ENCODE data around the gene TBCE.

TBCE gene, protein sequence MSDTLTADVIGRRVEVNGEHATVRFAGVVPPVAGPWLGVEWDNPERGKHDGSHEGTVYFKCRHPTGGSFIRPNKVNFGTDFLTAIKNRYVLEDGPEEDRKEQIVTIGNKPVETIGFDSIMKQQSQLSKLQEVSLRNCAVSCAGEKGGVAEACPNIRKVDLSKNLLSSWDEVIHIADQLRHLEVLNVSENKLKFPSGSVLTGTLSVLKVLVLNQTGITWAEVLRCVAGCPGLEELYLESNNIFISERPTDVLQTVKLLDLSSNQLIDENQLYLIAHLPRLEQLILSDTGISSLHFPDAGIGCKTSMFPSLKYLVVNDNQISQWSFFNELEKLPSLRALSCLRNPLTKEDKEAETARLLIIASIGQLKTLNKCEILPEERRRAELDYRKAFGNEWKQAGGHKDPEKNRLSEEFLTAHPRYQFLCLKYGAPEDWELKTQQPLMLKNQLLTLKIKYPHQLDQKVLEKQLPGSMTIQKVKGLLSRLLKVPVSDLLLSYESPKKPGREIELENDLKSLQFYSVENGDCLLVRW

DNA sequence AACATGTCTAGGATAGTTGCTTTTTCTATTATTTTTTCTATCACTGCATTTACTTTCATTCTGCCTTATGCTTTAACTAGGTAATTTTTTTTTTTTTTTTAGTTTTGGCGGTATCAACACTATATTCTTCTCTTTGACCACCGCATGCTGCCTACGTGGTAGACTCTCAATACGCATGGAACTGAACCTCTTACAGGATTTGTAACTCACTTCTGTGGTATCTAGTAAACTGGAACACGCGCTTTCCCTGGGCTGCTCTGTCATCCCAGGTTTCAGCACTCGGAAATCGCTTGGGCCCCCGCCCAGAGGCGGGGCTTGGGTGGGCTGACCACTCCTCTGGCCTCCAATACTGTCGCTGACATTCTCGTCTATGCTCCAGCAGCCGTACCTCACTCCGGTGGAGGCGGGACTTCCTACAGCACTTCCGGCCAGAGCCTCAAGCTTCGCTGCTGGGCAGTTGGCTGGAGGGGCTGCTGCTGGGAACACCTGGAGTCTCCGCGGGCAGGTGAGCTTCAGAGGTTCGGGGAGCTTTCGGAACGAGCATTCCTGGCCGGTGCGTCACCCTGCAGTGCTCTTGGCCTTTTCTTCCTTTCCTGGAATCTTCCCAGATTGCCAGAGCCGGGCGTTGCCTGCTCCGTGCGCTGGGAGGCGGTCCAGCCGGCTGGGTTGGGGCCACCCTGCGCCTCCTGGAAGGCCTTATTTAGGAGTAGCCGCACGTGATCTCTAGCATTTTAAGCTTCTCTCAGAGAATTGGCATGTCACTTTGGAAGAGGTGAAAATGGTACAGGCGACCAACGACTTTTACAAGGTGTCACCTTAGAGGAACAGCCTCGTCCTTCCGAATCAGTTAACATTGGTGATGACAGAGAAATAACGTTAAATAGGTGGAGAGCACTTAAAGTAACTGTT, at the start of gene TBCE:
TBCE (plus strand) TSS at position 428 of the 909 bp plus-strand sequence. CDS start 12,623 bp downstream, outside the sequence.
- peak within 1 kb of the TSS; percentile 95 for H3K27ac Mint-ChIP-seq
- H3K36me3 Mint-ChIP-seq = peaks cover 6% of the 10 kb centered on the region
- H3K9me3 Mint-ChIP-seq (ENCODE audit: low read depth) = no peaks in the 10 kb centered on the region
- peaks cover 33% of the 10 kb centered on the region for H3K4me1 Mint-ChIP-seq (ENCODE audit: low read depth)
- H3K27me3 Mint-ChIP-seq = no peaks in the 10 kb centered on the region
- peak within 1 kb of the TSS; percentile 97 for H3K4me3 Mint-ChIP-seq

DNA sequence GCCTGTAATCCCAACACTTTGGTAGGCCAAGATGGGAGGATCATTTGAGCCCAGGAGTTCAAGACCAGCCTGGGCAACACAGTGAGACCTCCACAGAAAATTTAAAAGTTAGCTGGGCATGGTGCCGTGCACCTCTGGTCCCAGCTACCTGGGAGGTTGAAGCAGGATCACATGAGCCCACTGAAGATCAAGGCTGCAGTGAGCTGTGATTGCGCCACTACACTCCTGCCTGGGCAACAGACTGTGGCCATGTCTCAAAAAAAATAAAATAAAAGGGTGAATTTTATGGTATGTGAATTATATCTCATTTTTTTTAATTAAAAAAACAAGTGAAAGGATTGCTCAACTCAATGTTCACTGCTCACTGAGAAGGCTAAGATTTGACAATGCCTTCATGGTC, 48.0 kb upstream of the TBCE start:
- peak overlapping the region; percentile 83 for H3K27ac Mint-ChIP-seq
- peaks cover 78% of the 10 kb centered on the region for H3K4me1 Mint-ChIP-seq (ENCODE audit: low read depth)
- peaks cover 16% of the 10 kb centered on the region for H3K36me3 Mint-ChIP-seq
- H3K9me3 Mint-ChIP-seq (ENCODE audit: low read depth) = no peaks in the 10 kb centered on the region
- H3K27me3 Mint-ChIP-seq = no peaks in the 10 kb centered on the region
- peak overlapping the region; percentile 60 for H3K4me3 Mint-ChIP-seq

DNA sequence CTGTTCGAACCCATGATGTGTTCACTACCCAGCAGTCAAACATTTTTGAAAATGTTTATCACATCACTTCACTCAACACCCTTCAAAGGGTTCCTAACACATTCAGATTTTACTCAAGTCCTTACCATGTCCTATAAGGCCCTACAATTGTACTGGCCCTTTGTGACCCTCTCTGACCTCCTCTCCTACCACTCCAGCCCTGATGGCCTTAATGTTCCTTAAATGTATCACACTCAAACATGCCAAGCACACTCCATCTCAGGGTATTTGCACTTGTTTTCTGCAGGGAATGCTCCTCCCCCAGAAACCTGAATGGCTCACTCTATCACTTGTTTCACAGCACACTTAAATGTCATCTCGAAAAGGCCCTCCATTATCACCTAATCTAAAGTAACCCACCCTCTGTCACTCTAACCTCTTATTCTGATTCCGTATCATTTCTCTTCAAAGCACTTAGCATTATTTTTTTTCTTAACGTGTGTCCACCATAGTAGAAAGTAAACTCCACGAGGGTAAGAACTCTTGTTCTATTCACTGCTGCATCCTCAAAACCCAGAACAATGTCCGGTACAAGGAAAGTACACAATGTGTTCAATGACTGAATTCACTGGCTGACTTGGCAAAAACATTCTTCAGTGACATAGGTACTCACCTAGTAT, 46.6 kb upstream of the TBCE start:
- Mint-ChIP-seq H3K27ac (peak overlapping the region; percentile 93), H3K27me3 (no peaks in the 10 kb centered on the region), H3K4me3 (peak overlapping the region; percentile 14), H3K36me3 (peaks cover 16% of the 10 kb centered on the region), H3K9me3 (ENCODE audit: low read depth) (no peaks in the 10 kb centered on the region), H3K4me1 (ENCODE audit: low read depth) (peaks cover 79% of the 10 kb centered on the region)

DNA sequence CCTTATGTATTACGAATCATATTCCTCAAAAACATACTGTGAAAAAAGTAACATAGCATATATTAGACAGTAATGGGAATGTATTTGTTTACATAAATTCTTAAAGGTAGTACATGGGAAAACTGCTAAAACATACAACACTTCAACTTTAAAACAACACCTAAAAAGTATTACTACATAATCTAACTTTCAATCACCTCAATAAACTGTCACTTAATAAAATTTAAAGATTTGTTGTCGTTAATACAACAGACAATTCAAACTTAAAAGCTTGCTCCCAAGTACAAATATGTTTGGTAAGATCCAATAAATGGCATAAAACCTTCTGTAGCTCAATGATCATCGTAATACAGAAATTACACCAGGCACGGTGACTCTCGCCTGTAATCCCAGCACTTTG, 42.9 kb upstream of the TBCE start:
- no peaks in the 10 kb centered on the region for H3K27me3 Mint-ChIP-seq
- peak overlapping the region; percentile 96 for H3K4me3 Mint-ChIP-seq
- peaks cover 11% of the 10 kb centered on the region for H3K36me3 Mint-ChIP-seq
- H3K27ac Mint-ChIP-seq = peak overlapping the region; percentile 92
- no peaks in the 10 kb centered on the region for H3K9me3 Mint-ChIP-seq (ENCODE audit: low read depth)
- H3K4me1 Mint-ChIP-seq (ENCODE audit: low read depth) = peaks cover 64% of the 10 kb centered on the region

DNA sequence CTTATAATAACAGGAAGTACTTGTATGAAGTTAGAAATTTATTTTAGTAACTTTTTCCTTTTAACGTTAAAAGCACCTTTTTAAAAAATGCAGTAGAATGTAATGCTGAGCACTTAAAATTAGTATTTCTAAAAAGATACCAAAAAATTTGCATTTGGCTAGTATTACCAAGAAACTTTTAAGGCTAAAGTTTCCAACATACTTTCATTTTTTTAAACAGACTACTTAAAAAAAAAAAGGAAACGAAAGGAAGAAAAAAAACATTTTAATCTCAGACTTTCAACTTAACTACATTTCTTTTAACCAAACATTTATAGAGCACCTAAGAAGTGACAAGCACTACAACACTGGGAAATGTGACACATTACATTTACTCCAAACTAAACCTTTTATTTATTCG, 42.1 kb upstream of the TBCE start:
- H3K9me3 Mint-ChIP-seq (ENCODE audit: low read depth) = no peaks in the 10 kb centered on the region
- H3K27ac Mint-ChIP-seq = peak overlapping the region; percentile 92
- peaks cover 11% of the 10 kb centered on the region for H3K36me3 Mint-ChIP-seq
- H3K4me3 Mint-ChIP-seq = peak overlapping the region; percentile 96
- peaks cover 57% of the 10 kb centered on the region for H3K4me1 Mint-ChIP-seq (ENCODE audit: low read depth)
- no peaks in the 10 kb centered on the region for H3K27me3 Mint-ChIP-seq

DNA sequence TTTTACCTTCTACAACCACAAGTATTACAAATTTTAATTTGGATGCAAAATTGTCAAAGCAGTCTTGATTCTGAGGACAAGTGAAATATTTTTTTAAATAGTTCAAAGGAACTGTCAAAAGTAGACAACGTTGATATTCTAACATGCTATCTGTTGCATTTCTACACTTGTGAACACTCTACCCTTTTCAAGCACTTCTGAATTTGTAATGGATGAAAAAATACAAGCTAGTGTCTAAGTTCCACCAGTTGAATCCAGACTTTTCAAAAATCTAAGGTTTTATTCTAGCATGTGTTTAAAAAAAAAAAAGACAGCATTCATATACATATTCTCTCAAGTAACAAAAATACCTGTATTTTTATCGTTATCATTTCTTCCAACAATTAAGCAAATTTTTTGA, 41.4 kb upstream of the TBCE start:
- Mint-ChIP-seq H3K9me3 (ENCODE audit: low read depth) (no peaks in the 10 kb centered on the region), H3K4me3 (peak overlapping the region; percentile 96), H3K27me3 (no peaks in the 10 kb centered on the region), H3K27ac (peak overlapping the region; percentile 92), H3K36me3 (peaks cover 8% of the 10 kb centered on the region), H3K4me1 (ENCODE audit: low read depth) (peaks cover 50% of the 10 kb centered on the region)

DNA sequence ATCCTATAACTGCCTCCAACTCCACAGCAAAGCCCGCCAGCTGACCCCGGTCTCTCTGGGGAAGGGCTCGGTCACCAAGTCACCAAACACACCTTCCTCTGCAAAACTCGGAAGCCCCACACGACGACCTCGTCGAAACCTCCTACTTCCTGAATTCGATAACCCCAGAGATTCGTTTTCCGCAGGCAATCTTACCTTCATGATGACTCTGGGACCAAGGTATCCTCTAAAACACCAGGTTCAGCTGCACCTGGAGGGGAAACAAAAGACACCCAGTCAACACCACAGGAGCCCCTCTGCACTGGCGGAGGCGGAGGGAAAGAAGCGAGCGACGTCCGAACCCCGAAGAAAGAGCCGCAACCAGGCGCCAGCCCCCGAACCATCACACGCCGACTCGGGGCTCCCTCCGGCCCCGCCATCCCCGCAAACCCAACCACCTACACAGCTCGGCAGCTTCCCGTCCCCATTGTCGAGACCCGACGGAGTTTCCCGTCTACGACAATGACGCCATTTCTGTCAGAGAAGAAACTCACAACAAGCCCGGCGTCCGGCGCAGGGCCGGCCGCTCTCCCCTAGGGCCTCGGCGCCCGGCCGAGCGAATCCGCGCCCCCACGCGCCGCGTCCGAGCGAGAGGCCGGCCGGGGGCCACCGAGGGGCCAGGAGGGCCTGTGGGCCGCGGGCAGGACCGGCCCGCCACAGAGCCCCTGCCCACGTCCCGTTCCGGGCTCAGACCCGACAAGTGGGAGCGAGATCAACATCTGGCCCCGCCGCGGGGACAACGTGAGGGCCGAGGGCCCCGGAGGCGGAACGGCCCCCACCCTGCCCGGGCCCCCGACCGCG, 40.3 kb upstream of the TBCE start:
- Mint-ChIP-seq H3K27ac (peak overlapping the region; percentile 92), H3K27me3 (no peaks in the 10 kb centered on the region), H3K36me3 (peaks cover 8% of the 10 kb centered on the region), H3K4me1 (ENCODE audit: low read depth) (peaks cover 39% of the 10 kb centered on the region), H3K4me3 (peak overlapping the region; percentile 96), H3K9me3 (ENCODE audit: low read depth) (no peaks in the 10 kb centered on the region)

DNA sequence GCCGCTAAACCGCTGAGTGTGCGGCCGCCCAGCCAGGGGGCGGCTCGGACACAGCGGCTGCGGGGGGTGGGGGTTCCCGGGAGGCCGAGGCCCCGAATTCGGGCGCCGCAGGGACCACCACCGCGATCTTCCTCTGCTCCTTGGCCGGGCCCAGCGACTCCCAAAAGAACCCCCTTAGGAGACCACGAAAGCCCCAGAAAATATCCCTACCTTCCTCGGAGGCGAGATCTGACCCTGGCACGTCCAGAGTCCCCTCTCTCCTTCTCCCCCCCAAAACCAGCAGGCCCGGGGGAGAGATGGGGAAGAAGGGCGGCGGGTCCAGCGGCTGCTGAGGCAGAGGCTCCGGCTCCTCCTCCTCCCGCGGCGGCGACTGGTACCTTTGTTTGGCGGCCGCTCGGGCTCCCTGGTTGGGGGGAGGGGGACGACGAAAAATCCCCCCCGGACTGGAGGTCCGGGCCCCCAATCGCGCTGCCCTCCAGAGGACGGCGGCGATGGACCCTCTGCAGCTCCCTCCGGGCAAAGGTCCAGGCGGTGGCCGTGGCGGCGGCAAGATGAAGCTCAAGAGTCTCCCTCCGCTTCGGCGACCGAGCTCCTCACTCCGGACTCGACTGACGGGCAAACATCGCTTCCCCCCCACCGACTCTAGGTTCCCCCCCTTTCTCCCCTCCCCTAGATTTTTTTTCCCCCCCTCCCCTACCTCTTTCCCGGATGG, 39.5 kb upstream of the TBCE start, which contains the start of gene ARID4B:
ARID4B (minus strand) TSS at position 621 of the 712 bp plus-strand sequence. CDS start 1,260 bp downstream, outside the sequence.
- Mint-ChIP-seq H3K4me3 (peak within 1 kb of the TSS; percentile 96), H3K36me3 (peaks cover 3% of the 10 kb centered on the region), H3K27ac (peak within 1 kb of the TSS; percentile 92), H3K27me3 (no peaks in the 10 kb centered on the region), H3K4me1 (ENCODE audit: low read depth) (peaks cover 32% of the 10 kb centered on the region), H3K9me3 (ENCODE audit: low read depth) (no peaks in the 10 kb centered on the region)

DNA sequence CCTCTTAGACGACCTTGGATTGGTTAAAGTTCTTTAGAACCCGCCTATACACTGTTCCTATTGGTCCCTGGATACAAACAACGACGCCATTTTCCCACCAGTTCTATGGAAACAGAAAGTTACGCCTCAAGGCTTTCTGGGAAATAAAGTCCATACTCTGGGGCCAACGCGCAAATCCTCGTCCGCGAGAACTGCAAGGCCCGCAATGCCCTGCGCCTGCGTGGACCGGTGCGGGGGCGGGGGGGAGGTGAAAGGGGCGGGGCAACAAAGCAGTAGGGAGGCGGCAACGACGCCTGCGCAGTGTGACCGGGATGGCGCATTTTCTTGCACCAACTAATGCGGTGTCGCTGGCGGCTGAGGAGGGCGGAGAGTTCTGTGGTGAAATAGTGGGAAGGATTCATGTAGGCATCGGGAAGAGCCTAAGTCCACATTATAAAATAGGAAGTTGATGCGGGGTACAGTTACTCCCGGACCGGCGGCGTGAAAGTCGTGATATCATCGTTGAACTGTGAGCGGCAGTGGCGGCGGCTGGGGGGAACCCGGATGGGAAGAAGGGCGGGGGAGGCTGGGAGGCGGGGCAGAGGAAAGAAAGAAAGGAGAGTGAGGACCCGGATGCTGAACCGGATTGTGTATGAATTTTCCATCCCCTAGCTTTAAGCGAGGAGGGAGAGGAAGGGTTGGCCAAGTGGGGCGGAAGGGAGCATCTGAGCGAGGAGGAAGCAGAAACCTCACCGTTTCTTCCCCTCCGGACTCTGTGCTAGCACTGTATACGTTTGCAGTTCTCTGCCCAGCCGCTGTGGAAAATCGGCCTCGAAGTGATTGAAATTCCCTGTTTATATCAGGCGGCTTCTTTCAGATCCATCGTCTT, 38.7 kb upstream of the TBCE start, which contains the start of gene GGPS1:
GGPS1 (plus strand) TSS at position 300 of the 868 bp plus-strand sequence. CDS start 6,695 bp downstream, outside the sequence.
- Mint-ChIP-seq H3K27me3 (no peaks in the 10 kb centered on the region), H3K4me1 (ENCODE audit: low read depth) (peaks cover 31% of the 10 kb centered on the region), H3K4me3 (no peak within 1 kb of the TSS), H3K36me3 (peaks cover 3% of the 10 kb centered on the region), H3K27ac (peak within 1 kb of the TSS; percentile 86), H3K9me3 (ENCODE audit: low read depth) (no peaks in the 10 kb centered on the region)

DNA sequence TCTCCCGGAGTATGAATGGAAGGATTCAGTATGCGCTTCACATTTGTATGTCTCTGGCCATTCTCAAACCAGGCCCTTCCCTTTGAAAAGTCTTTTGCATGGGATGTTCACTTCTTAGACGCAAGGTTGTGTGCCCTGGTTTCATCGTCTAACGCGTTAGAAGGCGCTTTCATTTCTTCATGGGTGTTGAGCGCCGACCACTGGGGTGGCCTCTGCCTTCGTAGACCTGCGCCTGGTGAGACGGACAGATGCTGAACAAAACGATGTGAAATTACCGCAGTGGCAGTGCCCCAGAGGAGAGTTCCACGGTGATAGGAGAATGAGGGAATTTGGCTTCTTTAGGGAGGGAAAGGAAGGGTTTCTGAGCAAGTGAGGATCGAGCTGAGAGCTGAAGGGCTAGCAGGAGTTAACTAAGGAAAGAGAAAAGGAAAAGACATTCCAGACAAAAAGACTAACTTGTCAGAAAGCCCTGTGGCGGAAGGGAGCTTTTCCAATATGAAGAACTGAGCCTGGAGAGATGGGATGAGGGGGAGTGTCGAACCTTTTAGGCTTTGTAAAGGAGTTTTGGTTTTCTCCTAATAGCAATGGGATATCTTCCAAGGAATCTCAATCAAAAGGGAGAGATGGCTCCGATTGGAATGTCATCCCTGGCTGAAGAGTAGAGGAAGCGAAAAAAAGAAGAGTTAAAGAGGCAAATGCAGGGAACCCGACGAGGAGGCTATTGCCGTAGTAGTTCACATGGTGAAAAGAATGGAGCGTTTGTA, 37.9 kb upstream of the TBCE start:
- no peaks in the 10 kb centered on the region for H3K27me3 Mint-ChIP-seq
- peaks cover 33% of the 10 kb centered on the region for H3K4me1 Mint-ChIP-seq (ENCODE audit: low read depth)
- no peaks in the 10 kb centered on the region for H3K9me3 Mint-ChIP-seq (ENCODE audit: low read depth)
- H3K36me3 Mint-ChIP-seq = peaks cover 3% of the 10 kb centered on the region
- H3K4me3 Mint-ChIP-seq = no peak overlapping the region
- no peak overlapping the region for H3K27ac Mint-ChIP-seq

DNA sequence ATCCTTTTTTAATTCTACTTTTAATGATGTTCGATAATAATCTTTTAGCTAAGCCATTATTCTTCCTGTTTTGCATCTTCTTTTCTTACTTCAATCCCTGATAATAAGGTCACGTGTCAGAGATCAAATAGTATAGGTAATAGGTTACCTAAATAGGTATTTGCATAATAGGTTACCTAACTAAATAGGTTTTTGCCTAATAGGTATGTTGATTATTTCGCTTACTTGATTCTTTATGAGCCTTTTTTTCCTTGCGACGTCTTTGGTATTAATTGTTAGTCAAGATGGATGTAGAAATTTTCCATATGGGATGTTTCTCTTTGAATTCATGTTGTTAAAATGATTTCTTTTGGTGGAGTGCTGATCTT, 36.3 kb upstream of the TBCE start:
- H3K9me3 Mint-ChIP-seq (ENCODE audit: low read depth) = no peaks in the 10 kb centered on the region
- H3K36me3 Mint-ChIP-seq = peaks cover 3% of the 10 kb centered on the region
- H3K27ac Mint-ChIP-seq = no peak overlapping the region
- H3K27me3 Mint-ChIP-seq = no peaks in the 10 kb centered on the region
- no peak overlapping the region for H3K4me3 Mint-ChIP-seq
- peaks cover 29% of the 10 kb centered on the region for H3K4me1 Mint-ChIP-seq (ENCODE audit: low read depth)

DNA sequence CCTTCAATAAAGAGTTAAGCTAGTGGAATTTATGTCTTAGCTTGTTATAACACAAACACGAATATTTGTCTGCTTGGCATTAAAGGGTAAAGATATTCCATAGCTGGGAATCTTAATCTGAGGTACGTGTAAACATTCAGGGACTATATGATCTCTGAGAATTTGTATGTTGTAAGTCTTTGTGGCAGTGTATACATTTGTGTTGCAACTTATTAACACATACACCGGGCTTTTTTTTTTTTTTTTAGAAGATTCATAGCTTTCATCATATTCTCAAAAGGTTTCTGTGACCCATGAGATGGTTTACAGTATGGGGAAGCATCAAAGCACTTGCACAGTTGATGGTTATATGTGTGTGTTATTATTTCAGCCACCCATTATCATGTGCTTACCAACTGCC, 35.8 kb upstream of the TBCE start:
- peaks cover 29% of the 10 kb centered on the region for H3K4me1 Mint-ChIP-seq (ENCODE audit: low read depth)

More for the DNA sequence above, 35.8 kb upstream of the TBCE start:
- H3K4me3 Mint-ChIP-seq = no peak overlapping the region
- H3K9me3 Mint-ChIP-seq (ENCODE audit: low read depth) = no peaks in the 10 kb centered on the region
- no peak overlapping the region for H3K27ac Mint-ChIP-seq
- no peaks in the 10 kb centered on the region for H3K27me3 Mint-ChIP-seq
- H3K36me3 Mint-ChIP-seq = peaks cover 3% of the 10 kb centered on the region
